Measurements from ENCODE around the gene KCNS3.
"Not testable (repeated sequence)": the region's sequence is repeated elsewhere in the genome, so short reads cannot be mapped to it uniquely, and the experiment has no call there.

GRCh38 chr2:17963571-17963970 lies 85.1 kb downstream of the KCNS3 start:
- TF ChIP-seq CTCF (IDR thresholded peaks at IDR 0.05; ENCODE audit: insufficient read depth, low read length); REST (IDR thresholded peaks at IDR 0.05; ENCODE audit: insufficient replicate concordance, low read depth); POLR2AphosphoS5 (IDR thresholded peaks at IDR 0.05; ENCODE audit: low read depth); GABPA (IDR thresholded peaks at IDR 0.05; ENCODE audit: low read depth); SPI1 (IDR thresholded peaks at IDR 0.05; ENCODE audit: borderline replicate concordance, low read depth): not testable (repeated sequence)

Measured in HL-60 (cell line).